ENCODE results near the gene TBC1D24. TPM values are rescaled to one million over a fixed set of nuclear protein-coding genes. Genes with fewer than 3 reads are reported as not detected.
A peak's percentile ranks its signal among the peaks of the same experiment; 100 is the strongest.

The TBC1D24 gene
- total and polyA plus RNA-seq, 9 of the 15 experiments (the other 6 are each of a cell fraction or from before 2014, with no cell fraction given): 1.7 to 22.6 (median 7.2) TPM

- TF ChIP-seq ZNF592 (IDR thresholded peaks at IDR 0.05) (no peak), XRCC4 (IDR thresholded peaks at IDR 0.05; ENCODE audit: extremely low read depth, insufficient read depth, insufficient read length) (no peak), ZKSCAN1 (IDR thresholded peaks at IDR 0.05; ENCODE audit: low read depth, low read length) (no peak), PCBP1 (IDR thresholded peaks at IDR 0.05; ENCODE audit: low read depth, low read length, poor library complexity, severe bottlenecking) (no peak), ARID3B (CRISPR knock-in tag; IDR thresholded peaks at IDR 0.05; ENCODE audit: borderline replicate concordance) (no peak), SETDB1 (IDR thresholded peaks at IDR 0.05; ENCODE audit: low read length) (no peak), NR2F6 (CRISPR knock-in tag; IDR thresholded peaks at IDR 0.05) (no peak), TCF15 (CRISPR knock-in tag; IDR thresholded peaks at IDR 0.05) (no peak), ZNF77 (CRISPR knock-in tag; IDR thresholded peaks at IDR 0.05) (no peak), DIDO1 (tag; IDR thresholded peaks at IDR 0.05; ENCODE audit: low read depth) (no peak), STAT5B (CRISPR knock-in tag; IDR thresholded peaks at IDR 0.05) (no peak), ARHGAP35 (IDR thresholded peaks at IDR 0.05; ENCODE audit: partially characterized antibody) (no peak), ZBED1 (IDR thresholded peaks at IDR 0.05) (no peak), KLF16 (IDR thresholded peaks at IDR 0.05) (0 out of 2 replicates have a peak, but pooled peaks have one; percentile 22), NELFE (IDR thresholded peaks at IDR 0.05; ENCODE audit: insufficient read depth, insufficient read length) (no peak), NFIC (IDR thresholded peaks at IDR 0.05) (no peak), LEF1 (IDR thresholded peaks at IDR 0.05) (no peak), MEF2D (tag; conservative IDR thresholded peaks at IDR 0.05; ENCODE audit: low read depth) (no peak), NFE2 (IDR thresholded peaks at IDR 0.05; ENCODE audit: low read depth) (no peak)
Measured at GRCh38 chr16:2500918-2501750, 26.2 kb downstream of the TBC1D24 start (continued).
